ENCODE results near the gene ATP2B2.

Gene ATP2B2

DNA sequence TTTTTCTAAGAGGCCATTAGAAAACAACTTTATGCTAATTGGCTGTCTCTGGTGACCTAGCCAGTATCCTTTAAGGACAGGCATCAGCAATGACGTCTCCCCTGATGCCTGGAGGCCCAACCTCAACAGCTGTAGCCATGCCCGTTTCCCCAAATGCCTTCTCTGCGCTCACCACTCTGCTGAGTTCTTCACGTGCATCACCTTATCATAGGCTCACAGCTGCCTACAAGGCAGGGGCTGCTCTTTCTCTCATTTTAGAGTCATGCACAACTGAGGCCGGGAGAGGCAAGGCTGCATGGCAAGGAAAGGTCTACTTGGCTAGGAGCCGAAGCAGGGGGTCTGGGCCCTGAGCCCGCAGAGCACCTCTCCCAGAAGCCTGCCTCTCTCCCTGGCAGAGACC is 140.6 kb downstream of the ATP2B2 start:
- Histone ChIP-seq H3K27me3 (ENCODE audit: insufficient read depth, low read length, poor library complexity) (no peaks in the 10 kb centered on the region), H3K36me3 (ENCODE audit: insufficient read depth, low read length) (no peaks in the 10 kb centered on the region), H3K9me3 (ENCODE audit: insufficient read depth, low read length, severe bottlenecking) (no peaks in the 10 kb centered on the region), H3K4me2 (ENCODE audit: insufficient read depth, low read length) (no peak overlapping the region), H3K4me3 (ENCODE audit: low read depth in 1 of 2, low read length in 2 of 2) (no peak overlapping the region), H3K9ac (ENCODE audit: low read depth, low read length) (no peak overlapping the region), H3K27ac (ENCODE audit: low read length) (no peak overlapping the region), H4K20me1 (ENCODE audit: insufficient read depth, low read length) (no peaks in the 10 kb centered on the region; the same call in 1 of the 2 replicates), H3K4me1 (ENCODE audit: insufficient read depth, low read length) (no peaks in the 10 kb centered on the region), H3K79me2 (ENCODE audit: insufficient read depth, low read length) (no peaks in the 10 kb centered on the region), H2AFZ (ENCODE audit: low read depth, low read length) (no peak overlapping the region)
- ATAC-seq (ENCODE audit: insufficient read depth, low read depth): no peak
- DNase-seq: no peak
- TF ChIP-seq EZH2 (IDR thresholded peaks at IDR 0.05; ENCODE audit: borderline replicate concordance, low read depth, low read length, severe bottlenecking): no peak
- TF ChIP-seq, protein P1, sequence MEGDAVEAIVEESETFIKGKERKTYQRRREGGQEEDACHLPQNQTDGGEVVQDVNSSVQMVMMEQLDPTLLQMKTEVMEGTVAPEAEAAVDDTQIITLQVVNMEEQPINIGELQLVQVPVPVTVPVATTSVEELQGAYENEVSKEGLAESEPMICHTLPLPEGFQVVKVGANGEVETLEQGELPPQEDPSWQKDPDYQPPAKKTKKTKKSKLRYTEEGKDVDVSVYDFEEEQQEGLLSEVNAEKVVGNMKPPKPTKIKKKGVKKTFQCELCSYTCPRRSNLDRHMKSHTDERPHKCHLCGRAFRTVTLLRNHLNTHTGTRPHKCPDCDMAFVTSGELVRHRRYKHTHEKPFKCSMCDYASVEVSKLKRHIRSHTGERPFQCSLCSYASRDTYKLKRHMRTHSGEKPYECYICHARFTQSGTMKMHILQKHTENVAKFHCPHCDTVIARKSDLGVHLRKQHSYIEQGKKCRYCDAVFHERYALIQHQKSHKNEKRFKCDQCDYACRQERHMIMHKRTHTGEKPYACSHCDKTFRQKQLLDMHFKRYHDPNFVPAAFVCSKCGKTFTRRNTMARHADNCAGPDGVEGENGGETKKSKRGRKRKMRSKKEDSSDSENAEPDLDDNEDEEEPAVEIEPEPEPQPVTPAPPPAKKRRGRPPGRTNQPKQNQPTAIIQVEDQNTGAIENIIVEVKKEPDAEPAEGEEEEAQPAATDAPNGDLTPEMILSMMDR (IDR thresholded peaks at IDR 0.05; ENCODE audit: borderline replicate concordance, extremely low read depth, low read length, poor library complexity, severe bottlenecking): no peak

GRCh38 chr3:10363935-10364334 is 141.5 kb downstream of the ATP2B2 start:
- H3K4me1 ChIP-seq (ENCODE audit: insufficient read depth, low read length): no peaks in the 10 kb centered on the region
- no peak overlapping the region for H2AFZ ChIP-seq (ENCODE audit: low read depth, low read length)
- no peaks in the 10 kb centered on the region for H3K27me3 ChIP-seq (ENCODE audit: insufficient read depth, low read length, poor library complexity)
- H3K36me3 ChIP-seq (ENCODE audit: insufficient read depth, low read length): no peaks in the 10 kb centered on the region
- DNase-seq (no peak), ATAC-seq (ENCODE audit: insufficient read depth, low read depth) (no peak)
- no peak overlapping the region for H3K4me2 ChIP-seq (ENCODE audit: insufficient read depth, low read length)
- H3K9ac ChIP-seq (ENCODE audit: low read depth, low read length): no peak overlapping the region
- no peaks in the 10 kb centered on the region for H3K9me3 ChIP-seq (ENCODE audit: insufficient read depth, low read length, severe bottlenecking)
- TF ChIP-seq, protein P1 (IDR thresholded peaks at IDR 0.05; ENCODE audit: borderline replicate concordance, extremely low read depth, low read length, poor library complexity, severe bottlenecking): no peak
- no peak for TF ChIP-seq EZH2 (IDR thresholded peaks at IDR 0.05; ENCODE audit: borderline replicate concordance, low read depth, low read length, severe bottlenecking)
- H3K4me3 ChIP-seq (ENCODE audit: low read depth in 1 of 2, low read length in 2 of 2): no peak overlapping the region
- H4K20me1 ChIP-seq (ENCODE audit: insufficient read depth, low read length): no peaks in the 10 kb centered on the region; the same call in 1 of the 2 replicates
- H3K27ac ChIP-seq (ENCODE audit: low read length): no peak overlapping the region
- H3K79me2 ChIP-seq (ENCODE audit: insufficient read depth, low read length): no peaks in the 10 kb centered on the region

DNA sequence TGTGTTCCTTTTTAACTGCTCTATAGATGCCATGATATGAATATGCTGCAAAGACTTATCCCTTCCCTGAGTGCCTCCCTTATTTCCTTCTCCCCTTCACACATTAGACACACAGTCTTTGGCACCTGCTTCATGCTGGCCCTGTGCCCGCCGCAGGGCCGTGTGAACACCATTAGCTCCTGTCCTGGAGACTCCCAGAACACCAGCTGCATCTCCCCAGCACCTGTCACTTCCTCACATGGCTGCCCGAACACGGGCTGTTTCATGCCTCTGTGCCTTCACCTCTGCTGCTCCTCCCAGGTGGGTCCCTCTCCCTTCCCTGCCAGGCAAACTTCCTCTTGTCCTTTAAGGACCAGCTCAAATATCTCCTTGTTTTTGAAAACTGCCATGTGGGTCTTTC is 144.0 kb downstream of the ATP2B2 start:
- TF ChIP-seq, protein P1 (IDR thresholded peaks at IDR 0.05; ENCODE audit: borderline replicate concordance, extremely low read depth, low read length, poor library complexity, severe bottlenecking): no peak
- no peak for TF ChIP-seq EZH2 (IDR thresholded peaks at IDR 0.05; ENCODE audit: borderline replicate concordance, low read depth, low read length, severe bottlenecking)

DNA sequence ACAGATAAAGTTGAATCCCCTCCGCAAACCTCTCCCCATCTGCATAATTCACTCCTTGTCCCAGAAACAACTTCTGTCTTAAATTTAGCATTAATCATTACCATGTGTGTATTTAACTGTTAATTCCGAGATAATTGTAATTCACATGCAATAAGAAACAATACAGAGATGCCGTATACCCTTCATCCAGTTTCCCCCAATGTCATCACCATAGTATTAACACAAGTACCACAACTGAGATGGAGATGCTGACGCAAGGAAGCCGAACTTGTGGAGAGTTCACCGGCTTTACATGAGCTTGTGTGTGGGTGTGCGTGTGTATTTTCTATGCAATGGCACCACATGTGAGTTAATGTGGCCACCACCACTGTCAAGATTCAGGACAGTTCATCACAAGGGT is 144.9 kb downstream of the ATP2B2 start:
- H3K36me3 ChIP-seq (ENCODE audit: insufficient read depth, low read length): no peaks in the 10 kb centered on the region
- no peak overlapping the region for H3K4me2 ChIP-seq (ENCODE audit: insufficient read depth, low read length)
- TF ChIP-seq, protein P1 (IDR thresholded peaks at IDR 0.05; ENCODE audit: borderline replicate concordance, extremely low read depth, low read length, poor library complexity, severe bottlenecking): no peak
- no peak for TF ChIP-seq EZH2 (IDR thresholded peaks at IDR 0.05; ENCODE audit: borderline replicate concordance, low read depth, low read length, severe bottlenecking)
- DNase-seq (no peak), ATAC-seq (ENCODE audit: insufficient read depth, low read depth) (no peak)
- no peak overlapping the region for H3K9ac ChIP-seq (ENCODE audit: low read depth, low read length)
- H3K27me3 ChIP-seq (ENCODE audit: insufficient read depth, low read length, poor library complexity): no peaks in the 10 kb centered on the region
- no peaks in the 10 kb centered on the region for H3K79me2 ChIP-seq (ENCODE audit: insufficient read depth, low read length)
- no peak overlapping the region for H3K27ac ChIP-seq (ENCODE audit: low read length)
- H3K4me3 ChIP-seq (ENCODE audit: low read depth in 1 of 2, low read length in 2 of 2): no peak overlapping the region
- H4K20me1 ChIP-seq (ENCODE audit: insufficient read depth, low read length): no peaks in the 10 kb centered on the region; the same call in 1 of the 2 replicates
- no peak overlapping the region for H2AFZ ChIP-seq (ENCODE audit: low read depth, low read length)
- H3K4me1 ChIP-seq (ENCODE audit: insufficient read depth, low read length): no peaks in the 10 kb centered on the region
- no peaks in the 10 kb centered on the region for H3K9me3 ChIP-seq (ENCODE audit: insufficient read depth, low read length, severe bottlenecking)

More for the DNA sequence above, 144.0 kb downstream of the ATP2B2 start:
- Histone ChIP-seq H3K4me3 (ENCODE audit: low read depth in 1 of 2, low read length in 2 of 2) (no peak overlapping the region), H3K27ac (ENCODE audit: low read length) (no peak overlapping the region), H3K36me3 (ENCODE audit: insufficient read depth, low read length) (no peaks in the 10 kb centered on the region), H3K9me3 (ENCODE audit: insufficient read depth, low read length, severe bottlenecking) (no peaks in the 10 kb centered on the region), H2AFZ (ENCODE audit: low read depth, low read length) (no peak overlapping the region), H3K4me2 (ENCODE audit: insufficient read depth, low read length) (no peak overlapping the region), H3K4me1 (ENCODE audit: insufficient read depth, low read length) (no peaks in the 10 kb centered on the region), H3K27me3 (ENCODE audit: insufficient read depth, low read length, poor library complexity) (no peaks in the 10 kb centered on the region), H3K9ac (ENCODE audit: low read depth, low read length) (no peak overlapping the region), H3K79me2 (ENCODE audit: insufficient read depth, low read length) (no peaks in the 10 kb centered on the region), H4K20me1 (ENCODE audit: insufficient read depth, low read length) (no peaks in the 10 kb centered on the region; the same call in 1 of the 2 replicates)
- DNase-seq: no peak
- no peak for ATAC-seq (ENCODE audit: insufficient read depth, low read depth)
